Stimulated activated CD4-positive, alpha-beta T cell treated with anti-CD3 and anti-CD28 coated beads, TNF-alpha, amount 100 ng/mL, for 48 hours (primary cell): ENCODE measurements around the gene PARVG.

Source experiments
- DNase-seq, 3 donors: peaks; one replicate each; pipeline ENCODE4 v3.0.0-alpha.2; 2020; ENCODE audit warnings: low read depth in 3 of 3

Gene PARVG

GRCh38 chr22:44242946-44243724 is 62.4 kb downstream of the PARVG start:
- DNase-seq, result no peak

- DNase-seq, result no peak
Measured at GRCh38 chr22:44243761-44244160, 63.0 kb downstream of the PARVG start.

GRCh38 chr22:44244265-44244822 is 63.6 kb downstream of the PARVG start:
- DNase-seq, result no peak

GRCh38 chr22:44245438-44245837 is 64.7 kb downstream of the PARVG start:
- DNase-seq, result no peak

- no peak for DNase-seq
Measured at GRCh38 chr22:44245867-44246266, 65.1 kb downstream of the PARVG start.

DNA sequence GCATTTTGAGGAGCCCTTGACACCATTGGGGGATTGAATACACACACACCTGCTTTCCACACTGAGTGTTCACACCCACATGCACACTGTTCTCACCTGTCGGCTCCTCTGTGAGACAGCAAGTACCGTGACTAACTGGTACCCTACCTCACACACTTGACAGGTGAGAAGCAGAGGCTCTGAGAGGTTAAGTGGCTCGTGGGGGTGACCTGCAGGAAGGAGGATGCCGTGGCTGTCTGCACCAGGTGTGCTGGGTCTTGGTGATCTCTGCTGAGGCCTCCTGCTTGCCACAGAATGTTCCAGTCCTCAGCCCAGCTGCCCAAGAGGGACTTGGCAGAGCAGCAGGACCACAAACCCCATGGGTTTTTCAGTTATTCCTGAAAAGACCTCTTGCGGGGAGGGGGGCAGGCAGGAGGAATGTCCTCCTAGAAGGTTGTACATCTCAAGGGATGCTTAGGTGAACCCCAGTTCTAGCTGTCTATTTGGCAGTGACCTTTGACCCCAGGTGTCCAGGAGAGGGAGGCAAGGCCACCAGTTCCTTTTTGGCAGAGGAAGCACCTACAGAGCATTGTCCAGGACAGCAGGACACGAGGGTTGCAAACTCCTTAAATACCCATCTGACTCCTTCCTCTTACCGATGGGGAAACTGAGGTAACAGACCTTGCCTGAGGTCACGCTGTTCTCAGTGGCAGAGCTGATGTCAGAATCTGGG is 66.0 kb downstream of the PARVG start:
- DNase-seq, result no peak

DNA sequence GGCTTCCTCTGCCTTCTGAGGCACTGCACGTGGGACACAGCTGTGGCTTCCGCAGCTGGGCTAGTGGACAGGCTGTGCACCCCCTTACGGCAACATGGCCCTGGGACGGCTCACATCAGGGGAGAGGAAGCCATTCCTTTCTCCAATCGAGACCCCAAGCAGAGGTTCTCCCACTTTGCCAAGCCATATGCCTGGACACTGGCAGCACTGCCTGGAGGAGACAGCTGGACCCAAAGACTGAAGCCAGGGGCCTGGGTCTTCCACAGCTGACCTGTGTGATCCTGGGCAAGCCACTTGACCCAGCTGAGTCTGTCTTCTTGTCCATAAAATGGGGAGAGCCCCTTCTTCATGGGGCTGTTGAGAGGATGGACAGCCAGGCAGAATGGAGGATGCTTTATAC is 66.6 kb downstream of the PARVG start:
- DNase-seq, result no peak

- DNase-seq, result no peak
Measured at GRCh38 chr22:44247923-44248892, 67.5 kb downstream of the PARVG start.

DNA sequence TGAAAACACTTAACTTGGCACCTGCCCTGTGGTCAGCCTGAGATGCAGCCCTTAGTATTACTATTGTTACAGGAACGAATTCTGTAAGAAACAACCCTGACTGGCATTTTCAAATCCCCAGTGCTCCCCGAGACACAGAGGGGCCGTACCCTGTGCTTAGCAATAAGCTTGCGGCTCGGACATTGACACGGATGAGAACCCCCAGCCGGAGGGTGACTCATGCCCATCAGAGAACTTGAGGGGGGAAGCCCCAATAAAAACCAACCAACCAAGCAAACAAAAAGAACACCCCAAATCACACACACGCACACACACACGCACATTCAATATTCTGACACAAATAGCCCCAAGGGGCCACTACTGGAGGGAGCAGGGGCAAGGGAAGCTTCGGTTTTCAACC is 68.2 kb downstream of the PARVG start:
- DNase-seq, result no peak

DNA sequence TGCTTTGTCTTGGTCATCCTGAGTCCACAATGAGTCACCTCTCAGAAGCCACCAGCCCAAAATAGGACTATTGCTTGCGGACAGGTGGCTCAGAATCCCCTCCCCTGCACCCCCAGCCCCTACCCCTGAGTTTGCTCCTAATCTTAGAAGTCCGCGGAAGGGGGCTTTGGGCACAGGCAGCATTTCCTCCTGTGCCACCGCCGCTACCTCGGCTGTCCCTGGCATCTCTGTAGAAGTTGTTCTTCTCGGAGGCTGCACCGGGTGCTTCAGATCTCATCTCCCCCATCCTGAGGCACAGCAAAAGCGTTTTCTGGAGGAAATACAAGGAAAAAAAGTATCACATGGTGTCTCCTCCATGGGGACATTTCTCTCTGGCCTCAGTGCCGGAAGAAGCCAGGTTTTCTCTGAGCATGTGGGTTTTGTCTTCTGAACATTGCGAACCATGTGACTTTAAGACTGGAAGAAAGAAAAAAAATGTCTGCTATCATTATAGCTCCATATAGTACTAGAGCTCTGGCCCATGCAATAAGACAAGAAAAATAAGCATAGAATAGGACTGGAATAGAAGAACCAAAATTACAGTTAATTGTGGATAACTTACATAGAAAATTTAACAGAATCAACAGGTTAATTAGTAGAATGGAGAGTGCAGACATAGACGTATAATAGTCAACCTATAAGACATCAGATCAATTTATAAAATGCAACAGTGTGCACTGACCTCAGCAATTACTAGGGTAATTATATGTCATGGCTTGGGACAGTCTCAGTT is 68.8 kb downstream of the PARVG start:
- no peak for DNase-seq

DNA sequence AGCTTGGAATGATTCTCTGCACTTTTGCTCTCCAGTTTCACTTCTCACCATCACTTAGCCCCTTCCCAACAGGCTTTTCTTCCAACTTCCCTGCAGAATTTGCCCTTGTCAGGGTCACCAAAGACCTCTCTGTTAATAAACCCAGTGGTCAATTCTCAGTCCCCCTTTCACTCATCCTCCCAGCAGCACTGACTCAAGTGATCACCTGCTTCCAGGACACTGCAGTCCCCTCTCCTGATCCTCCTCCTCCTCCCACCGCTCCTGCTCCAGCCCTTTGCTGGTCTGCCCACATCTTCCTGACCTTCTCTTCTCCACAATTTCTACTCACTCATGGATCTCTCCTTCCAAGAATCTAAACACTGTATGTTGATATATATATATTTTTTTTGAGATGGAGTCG is 74.1 kb downstream of the PARVG start:
- no peak for DNase-seq

GRCh38 chr22:44256085-44256484 is 75.4 kb downstream of the PARVG start:
- no peak for DNase-seq

- DNase-seq, result no peak
Measured at GRCh38 chr22:44256556-44257485, 76.1 kb downstream of the PARVG start.
